Ascending aorta (tissue), 2 donors: ENCODE data around the gene ANO7. TPM values are rescaled to one million over a fixed set of nuclear protein-coding genes. Genes with fewer than 3 reads are reported as not detected.
"Not testable (repeated sequence)": the region's sequence is repeated elsewhere in the genome, so short reads cannot be mapped to it uniquely, and the experiment has no call there.

Experiments
- DNase-seq, 2 donors: peaks; one replicate each; pipeline ENCODE4 v3.0.0-alpha.2; 2019; ENCODE audit warnings: low spot score in 2 of 2
- H3K27ac ChIP-seq, 2 donors: fragments of 200-600 bp; sonication (generic); one replicate each; pipeline ENCODE4 v1.5.1; 2016 to 2017; ENCODE audit warnings: mild to moderate bottlenecking in 1 of 2
- H3K27me3 ChIP-seq: fragments of 200-600 bp; sonication (generic); one replicate; pipeline ENCODE4 v1.5.1; 2017
- H3K36me3 ChIP-seq, 2 donors: fragments of 200-600 bp; sonication (generic); one replicate each; pipeline ENCODE4 v1.5.1; 2016
- H3K4me1 ChIP-seq, 2 donors: fragments of 200-600 bp; sonication (generic); one replicate each; pipeline ENCODE4 v1.5.1; 2016 to 2017; ENCODE audit warnings: mild to moderate bottlenecking in 1 of 2
- H3K4me3 ChIP-seq, 2 donors: fragments of 200-600 bp; sonication (generic); one replicate each; pipeline ENCODE4 v1.5.1; 2016 to 2017; ENCODE audit warnings: mild to moderate bottlenecking in 1 of 2
- H3K9me3 ChIP-seq, 2 donors: fragments of 200-600 bp; sonication (generic); one replicate each; pipeline ENCODE4 v1.5.1; 2016
- CTCF ChIP-seq, 3 experiments: fragments of 200-600 bp in 2 of 3; fragments of 450-650 bp in 1 of 3; sonication (generic) in 2 of 3; IDR thresholded peaks; one replicate each; pipeline ENCODE4 v1.5.1; 2016 to 2019; ENCODE audit warnings: antibody characterized with exemption in 3 of 3, mild to moderate bottlenecking in 1 of 3, moderate library complexity in 1 of 3
- intact Hi-C: fragments of 100-400 bp; cut with DNase I; formaldehyde crosslinking; loops from one replicate; pipeline ENCODE4 v1.15.1; 2023
- total RNA-seq: library from RNA; depleted of rRNA; stranded (reverse); fragments of >200 nt; gene quantifications from one replicate; pipeline ENCODE4 v1.1.0, GENCODE V29; 2016

ANO7 gene
- total RNA-seq, 1 donor from 2014 or later = 0.43 TPM

GRCh38 chr2:241190291-241190981 is 2.0 kb downstream of the ANO7 start:
- no peak for DNase-seq
- intact Hi-C loops = no loop called here

GRCh38 chr2:241191081-241191480 is 2.6 kb downstream of the ANO7 start:
- no peak for TF ChIP-seq CTCF (IDR thresholded peaks at IDR 0.05)

More at GRCh38 chr2:241190291-241190981, 2.0 kb downstream of the ANO7 start:
- H3K36me3 ChIP-seq = no peaks in the 10 kb centered on the region
- no peak overlapping the region for H3K27ac ChIP-seq
- H3K4me1 ChIP-seq = no peaks in the 10 kb centered on the region
- no peaks in the 10 kb centered on the region for H3K9me3 ChIP-seq
- no peak for TF ChIP-seq CTCF (IDR thresholded peaks at IDR 0.05)
- H3K4me3 ChIP-seq = no peak overlapping the region
- H3K27me3 ChIP-seq = no peaks in the 10 kb centered on the region

GRCh38 chr2:241193271-241193670 is 4.8 kb downstream of the ANO7 start:
- Histone ChIP-seq H3K36me3 (no peaks in the 10 kb centered on the region), H3K9me3 (no peaks in the 10 kb centered on the region), H3K27me3 (no peaks in the 10 kb centered on the region), H3K4me3 (no peak overlapping the region), H3K4me1 (no peaks in the 10 kb centered on the region), H3K27ac (no peak overlapping the region)
- no peak for TF ChIP-seq CTCF (IDR thresholded peaks at IDR 0.05)
- DNase-seq = no peak
- intact Hi-C loops = no loop called here

More at GRCh38 chr2:241191081-241191480, 2.6 kb downstream of the ANO7 start:
- intact Hi-C loops = no loop called here
- no peak for DNase-seq
- H3K9me3 ChIP-seq = no peaks in the 10 kb centered on the region
- H3K27me3 ChIP-seq = no peaks in the 10 kb centered on the region
- H3K36me3 ChIP-seq = no peaks in the 10 kb centered on the region
- H3K4me1 ChIP-seq = no peaks in the 10 kb centered on the region
- no peak overlapping the region for H3K27ac ChIP-seq
- H3K4me3 ChIP-seq = no peak overlapping the region

- Histone ChIP-seq H3K27me3 (no peaks in the 10 kb centered on the region), H3K27ac (no peak overlapping the region), H3K4me3 (no peak overlapping the region), H3K36me3 (no peaks in the 10 kb centered on the region), H3K9me3 (no peaks in the 10 kb centered on the region), H3K4me1 (no peaks in the 10 kb centered on the region)
- no peak for TF ChIP-seq CTCF (IDR thresholded peaks at IDR 0.05)
- DNase-seq = no peak
- intact Hi-C loops = no loop called here
Observed at GRCh38 chr2:241194811-241195210, 6.3 kb downstream of the ANO7 start.

- Histone ChIP-seq H3K36me3 (no peaks in the 10 kb centered on the region), H3K27me3 (no peaks in the 10 kb centered on the region), H3K9me3 (no peaks in the 10 kb centered on the region), H3K4me3 (no peak overlapping the region), H3K4me1 (no peaks in the 10 kb centered on the region), H3K27ac (no peak overlapping the region)
- TF ChIP-seq CTCF (IDR thresholded peaks at IDR 0.05) = no peak
- intact Hi-C loops = no loop called here
- DNase-seq = no peak
Observed at GRCh38 chr2:241195506-241196130, 7.1 kb downstream of the ANO7 start.

GRCh38 chr2:241197246-241197645 is 8.8 kb downstream of the ANO7 start:
- H3K36me3 ChIP-seq, DNase-seq, H3K27me3 ChIP-seq, H3K4me1 ChIP-seq, H3K4me3 ChIP-seq, H3K9me3 ChIP-seq, intact Hi-C loops, H3K27ac ChIP-seq: not testable (repeated sequence)
